GM10248 (cell line): ENCODE results near the gene RXRA.

Experiments
- CTCF ChIA-PET: fragments of 300-600 bp; sonication (Branson Sonifier 250); formaldehyde crosslinking; extraction: SDS; loops from one replicate; lab custom pipeline; 2021; ENCODE audit warnings: antibody characterized with exemption; lab: Yijun Ruan, JAX
- POLR2A ChIA-PET: fragments of 350-650 bp; sonication (Branson Sonifier 250); formaldehyde crosslinking; extraction: SDS; loops from one replicate; lab custom pipeline; 2020; ENCODE audit warnings: antibody characterized with exemption; lab: Yijun Ruan, JAX
- DNase-seq: peaks from one replicate; pipeline ENCODE4 v3.0.0; 2012; ENCODE audit errors: extremely low spot score
- CTCF ChIP-seq: IDR thresholded peaks from 2 replicates; pipeline ENCODE4 v1.5.1; 2012; ENCODE audit warnings: mild to moderate bottlenecking, low read depth; ENCODE audit errors: extremely low read depth, missing control alignments, control extremely low read depth

The RXRA gene

GRCh38 chr9:134431095-134431494 lies 104.8 kb downstream of the RXRA start:
- ChIA-PET POLR2A (no interaction called here), CTCF (interaction anchor here (0.8 to 6.0 kb wide), 4 partner anchors 9 to 18 kb away, joined by 3 to 34 read pairs (median 4); no protein-coding TSS in a partner anchor)
- TF ChIP-seq CTCF: no peak
- DNase-seq: no peak

DNA sequence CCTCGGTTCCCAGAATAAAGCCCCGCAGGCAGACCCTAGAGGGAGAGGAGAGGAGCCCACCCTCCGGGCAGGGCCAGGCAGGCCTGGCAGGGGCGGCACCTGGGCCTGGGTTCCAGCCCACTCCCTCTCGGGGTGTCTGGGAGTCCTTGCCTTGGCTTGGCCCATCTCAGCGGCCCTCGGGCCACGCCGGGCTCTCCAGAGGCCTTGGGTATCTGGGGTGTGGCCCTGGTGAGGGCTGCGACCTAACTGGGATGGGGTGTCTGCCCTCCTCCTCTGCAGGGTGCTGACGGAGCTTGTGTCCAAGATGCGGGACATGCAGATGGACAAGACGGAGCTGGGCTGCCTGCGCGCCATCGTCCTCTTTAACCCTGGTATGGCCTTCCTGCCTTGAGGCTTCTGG lies 105.4 kb downstream of the RXRA start:
- ChIA-PET CTCF (interaction anchor here (0.8 to 6.0 kb wide), 4 partner anchors 9 to 17 kb away, joined by 3 to 34 read pairs (median 4); no protein-coding TSS in a partner anchor), POLR2A (no interaction called here)
- no peak for DNase-seq
- no peak for TF ChIP-seq CTCF

DNA sequence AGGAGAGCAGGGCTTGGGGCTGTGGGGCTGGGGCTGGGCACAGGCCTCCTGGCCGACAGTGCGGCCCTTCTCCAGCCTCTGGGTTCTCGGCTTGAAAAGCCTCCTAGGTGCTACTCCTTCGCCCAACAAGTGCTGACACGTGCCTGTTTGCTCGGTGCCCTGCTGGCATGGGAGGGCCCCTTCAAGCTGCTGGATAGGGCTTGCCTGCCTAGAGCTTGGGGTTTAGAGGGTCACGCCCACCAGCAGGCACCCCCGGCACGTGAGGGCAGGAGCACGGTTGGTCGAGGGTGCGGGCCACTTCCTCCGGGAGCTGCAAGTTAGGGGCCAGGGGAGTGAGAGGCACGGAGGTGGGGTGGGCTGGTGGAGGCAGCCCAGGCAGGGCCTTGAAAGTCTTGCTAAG lies 106.2 kb downstream of the RXRA start:
- no peak for DNase-seq
- CTCF ChIA-PET: interaction anchor here (1.1 to 6.0 kb wide), 3 partner anchors 10 to 261 kb away, joined by 4 to 34 read pairs (median 5); no protein-coding TSS in a partner anchor

GRCh38 chr9:134433101-134433500 lies 106.8 kb downstream of the RXRA start:
- no peak for TF ChIP-seq CTCF
- ChIA-PET POLR2A (no interaction called here), CTCF (interaction anchor here (1.0 to 6.0 kb wide), 4 partner anchors 9 to 262 kb away, joined by 3 to 34 read pairs (median 4); no protein-coding TSS in a partner anchor)
- DNase-seq: no peak

More for the DNA sequence above, 106.2 kb downstream of the RXRA start:
- POLR2A ChIA-PET: no interaction called here
- TF ChIP-seq CTCF: no peak

- DNase-seq: no peak
- POLR2A ChIA-PET: no interaction called here
- TF ChIP-seq CTCF: no peak
- CTCF ChIA-PET: interaction anchor here (1.0 to 6.0 kb wide), 3 partner anchors 8 to 15 kb away, joined by 3 to 34 read pairs (median 6); no protein-coding TSS in a partner anchor
Measured at GRCh38 chr9:134433909-134434882, 107.9 kb downstream of the RXRA start.

GRCh38 chr9:134434894-134435506 lies 108.7 kb downstream of the RXRA start:
- POLR2A ChIA-PET: no interaction called here
- TF ChIP-seq CTCF: no peak
- CTCF ChIA-PET: interaction anchor here (1.3 kb wide), 1 partner anchor 8 kb away, joined by 6 read pairs; no protein-coding TSS in a partner anchor
- no peak for DNase-seq
